ENCODE results near the gene EID3. TPM values are rescaled to one million over a fixed set of nuclear protein-coding genes. Genes with fewer than 3 reads are reported as not detected.

Gene EID3
- total RNA-seq, 3 donors from 2014 or later (not counting 1 experiment from before 2014, with no cell fraction given), result 10.4 to 13.0 (median 12.7) TPM

DNA sequence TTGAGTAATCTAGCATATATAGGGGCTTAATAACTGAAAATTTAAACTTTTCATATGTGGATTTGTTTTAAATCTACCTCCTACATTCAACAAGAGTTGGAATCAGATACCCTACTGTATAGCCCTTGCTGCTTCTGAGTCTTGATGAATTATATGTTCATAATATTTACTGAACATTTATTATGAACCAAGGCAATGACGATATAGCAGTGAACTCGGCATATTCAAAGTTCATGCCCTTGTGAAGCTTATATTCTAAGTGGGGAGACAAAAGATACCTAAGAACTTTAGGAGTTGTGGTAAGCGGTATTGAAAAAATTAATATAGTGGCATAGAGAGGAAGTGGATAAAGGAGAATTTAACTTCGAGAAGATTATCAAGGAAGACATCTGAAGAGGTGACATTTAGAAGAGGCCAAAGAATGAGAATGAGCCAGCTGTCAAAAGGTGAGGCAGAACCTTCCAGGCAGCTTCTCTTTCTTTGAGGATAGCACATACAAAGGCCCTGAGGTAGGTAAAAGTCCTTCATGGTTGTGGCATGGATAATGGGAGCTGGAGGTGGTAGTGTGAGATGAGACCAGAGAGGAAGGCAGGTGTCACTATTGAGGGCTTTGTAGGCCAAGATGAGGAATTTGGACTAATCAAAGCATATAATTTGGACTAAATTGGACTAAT, 10.2 kb downstream of the EID3 start:
- H3K36me3 Mint-ChIP-seq, result peaks cover 19% of the 10 kb centered on the region
- no peak for ATAC-seq
- peaks cover 56% of the 10 kb centered on the region for H3K36me3 ChIP-seq (ENCODE audit: control insufficient read depth, insufficient read depth, low read length)

GRCh38 chr12:104314242-104314614, 10.7 kb downstream of the EID3 start:
- DNase-seq, result no peak
- Mint-ChIP-seq H3K4me3 (no peak overlapping the region), H3K4me1 (peaks cover 0 to 6% of the 10 kb centered on the region in 2 donors), H3K27ac (no peak overlapping the region), H3K27me3 (ENCODE audit: low read depth in 2 of 2) (no peaks in the 10 kb centered on the region), H3K9me3 (no peaks in the 10 kb centered on the region), H3K36me3 (peaks cover 19% of the 10 kb centered on the region)
- no peak overlapping the region for H3K4me3 ChIP-seq (ENCODE audit: low read length)
- no peaks in the 10 kb centered on the region for H3K27me3 ChIP-seq (ENCODE audit: control insufficient read depth, insufficient read depth, low read length)
- no peaks in the 10 kb centered on the region for H3K9me3 ChIP-seq (ENCODE audit: control insufficient read depth, insufficient read depth, low read length)
- TF ChIP-seq CTCF (IDR thresholded peaks at IDR 0.05), result no peak
- ATAC-seq, result peak in 1 of 3 donors; percentile 54
- H3K4me1 ChIP-seq (ENCODE audit: control insufficient read depth, insufficient read depth, low read length), result no peaks in the 10 kb centered on the region
- H3K27ac ChIP-seq (ENCODE audit: low read length), result no peak overlapping the region
- 96% methylated on average over 1 of the region's 1 CpG for WGBS (ENCODE audit: insufficient coverage)
- intact Hi-C loops (cut with micrococcal nuclease), result no loop called here
- peaks cover 58% of the 10 kb centered on the region for H3K36me3 ChIP-seq (ENCODE audit: control insufficient read depth, insufficient read depth, low read length)

More for the DNA sequence above, 10.2 kb downstream of the EID3 start:
- H3K9me3 Mint-ChIP-seq, result no peaks in the 10 kb centered on the region
- peaks cover 0 to 6% of the 10 kb centered on the region in 2 donors for H3K4me1 Mint-ChIP-seq
- intact Hi-C loops (cut with micrococcal nuclease), result no loop called here
- Histone ChIP-seq H3K4me3 (ENCODE audit: low read length) (no peak overlapping the region), H3K27me3 (ENCODE audit: control insufficient read depth, insufficient read depth, low read length) (no peaks in the 10 kb centered on the region), H3K27ac (ENCODE audit: low read length) (no peak overlapping the region), H3K9me3 (ENCODE audit: control insufficient read depth, insufficient read depth, low read length) (no peaks in the 10 kb centered on the region), H3K4me1 (ENCODE audit: control insufficient read depth, insufficient read depth, low read length) (no peaks in the 10 kb centered on the region)
- H3K27me3 Mint-ChIP-seq (ENCODE audit: low read depth in 2 of 2), result no peaks in the 10 kb centered on the region
- H3K4me3 Mint-ChIP-seq, result no peak overlapping the region
- no peak overlapping the region for H3K27ac Mint-ChIP-seq
- DNase-seq, result no peak
- no peak for TF ChIP-seq CTCF (IDR thresholded peaks at IDR 0.05)
- WGBS (ENCODE audit: insufficient coverage), result 89% methylated on average over 4 of the region's 4 CpGs

- ATAC-seq (no peak), DNase-seq (no peak)
- no peaks in the 10 kb centered on the region for H3K4me1 Mint-ChIP-seq
- H3K9me3 Mint-ChIP-seq, result no peaks in the 10 kb centered on the region
- Histone ChIP-seq H3K9me3 (ENCODE audit: control insufficient read depth, insufficient read depth, low read length) (no peaks in the 10 kb centered on the region), H3K4me3 (ENCODE audit: low read length) (no peak overlapping the region), H3K36me3 (ENCODE audit: control insufficient read depth, insufficient read depth, low read length) (peaks cover 71% of the 10 kb centered on the region), H3K4me1 (ENCODE audit: control insufficient read depth, insufficient read depth, low read length) (no peaks in the 10 kb centered on the region), H3K27ac (ENCODE audit: low read length) (no peak overlapping the region), H3K27me3 (ENCODE audit: control insufficient read depth, insufficient read depth, low read length) (no peaks in the 10 kb centered on the region)
- intact Hi-C loops (cut with micrococcal nuclease), result no loop called here
- TF ChIP-seq CTCF (IDR thresholded peaks at IDR 0.05), result no peak
- H3K36me3 Mint-ChIP-seq, result peaks cover 19% of the 10 kb centered on the region
- WGBS (ENCODE audit: insufficient coverage), result 90% methylated on average over 9 of the region's 10 CpGs
- H3K27me3 Mint-ChIP-seq (ENCODE audit: low read depth in 2 of 2), result no peaks in the 10 kb centered on the region
- H3K4me3 Mint-ChIP-seq, result no peak overlapping the region
- no peak overlapping the region for H3K27ac Mint-ChIP-seq
These were observed 12.0 kb downstream of the EID3 start for GRCh38 chr12:104315326-104316224.

All from natural killer cell (primary cell).